HG02623 (cell line): ENCODE results near the gene GLB1L.

Source experiments
- ATAC-seq: cut with Tn5 transposase; IDR thresholded peaks from one replicate; pipeline ENCODE4 v1.9.1; 2021; ENCODE audit warnings: moderate library complexity; ENCODE audit not compliant: unreplicated experiment

GLB1L gene

DNA sequence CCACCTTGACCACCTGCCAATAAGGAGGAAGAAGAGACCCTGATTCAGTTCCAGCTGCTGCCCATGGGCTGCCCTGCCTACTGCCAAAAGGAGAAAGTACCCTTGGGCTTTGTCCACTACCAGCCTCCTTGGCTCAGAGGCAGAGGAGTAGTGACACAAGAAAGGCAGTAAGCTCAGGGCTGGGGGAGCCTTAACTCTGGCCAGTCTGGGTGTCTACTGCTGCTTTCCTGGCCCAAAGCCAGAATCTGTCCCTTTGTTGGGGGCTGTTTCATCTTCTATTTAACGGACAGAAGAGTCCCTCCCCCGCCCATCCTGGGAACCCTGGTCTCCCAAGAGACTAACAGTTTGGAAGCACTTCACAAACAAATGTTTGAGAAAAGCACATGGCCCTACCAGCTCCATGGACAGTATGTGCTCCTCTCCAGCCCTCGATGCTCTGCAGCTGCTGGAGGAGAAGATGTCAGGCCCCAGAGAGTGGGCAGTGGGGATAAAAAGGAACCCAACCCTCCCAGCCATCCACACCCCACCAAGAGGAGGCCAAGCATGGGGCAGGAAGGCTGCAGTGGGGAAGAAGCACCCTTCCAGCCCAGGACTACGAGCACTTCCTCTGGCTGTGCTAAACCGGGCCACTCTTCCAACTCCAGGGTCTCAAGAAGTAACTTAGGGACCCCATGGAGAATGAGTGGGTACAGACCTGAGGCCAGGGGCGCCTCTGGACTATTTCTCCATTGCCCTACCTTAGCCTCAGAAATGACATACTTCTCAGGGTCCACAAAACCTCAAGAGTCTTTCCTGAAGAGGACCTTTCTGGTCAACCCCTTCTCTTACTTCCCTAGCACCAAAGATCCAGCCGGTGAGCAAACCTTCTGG is 17.0 kb downstream of the GLB1L start:
- no peak for ATAC-seq

- no peak for ATAC-seq
These were observed 19.9 kb downstream of the GLB1L start for GRCh38 chr2:219225350-219225749.

DNA sequence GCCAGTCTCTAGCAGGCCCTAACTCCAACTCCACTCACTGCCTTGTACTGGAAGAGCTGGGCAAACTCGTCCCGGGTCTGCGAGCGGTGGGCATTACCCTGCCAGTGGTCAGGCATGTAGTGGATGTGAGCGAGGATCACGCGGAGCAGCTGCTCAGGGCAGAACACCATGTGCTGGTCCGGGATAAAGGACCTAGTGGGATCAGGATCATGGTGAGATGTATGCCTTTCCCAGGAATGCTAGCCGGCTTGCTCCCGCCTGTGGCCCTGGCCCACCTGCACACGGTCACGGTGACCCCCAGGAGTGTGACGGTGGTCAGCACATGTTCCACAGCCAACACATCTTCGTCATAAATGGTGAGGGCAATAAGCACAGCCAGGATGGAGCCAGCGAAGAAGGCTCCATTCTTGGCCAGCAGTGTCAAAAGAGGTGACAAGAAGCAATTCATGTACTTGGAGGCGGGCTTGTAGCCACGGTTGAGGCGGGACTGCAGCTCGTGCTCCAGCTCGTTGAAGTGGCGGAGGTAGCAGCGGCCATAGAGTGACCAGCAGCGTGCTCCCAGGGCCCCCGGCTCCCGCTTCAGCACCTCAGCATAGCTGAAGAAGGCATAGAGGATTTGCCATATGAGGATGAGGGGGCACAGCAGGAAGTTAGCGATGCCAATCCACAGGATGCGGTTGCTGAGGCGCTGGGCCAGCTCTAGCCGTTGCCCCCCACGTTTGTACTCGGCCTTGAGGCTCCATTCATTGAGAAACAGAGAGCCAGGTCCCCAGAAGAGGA is 21.2 kb downstream of the GLB1L start:
- ATAC-seq: no peak

DNA sequence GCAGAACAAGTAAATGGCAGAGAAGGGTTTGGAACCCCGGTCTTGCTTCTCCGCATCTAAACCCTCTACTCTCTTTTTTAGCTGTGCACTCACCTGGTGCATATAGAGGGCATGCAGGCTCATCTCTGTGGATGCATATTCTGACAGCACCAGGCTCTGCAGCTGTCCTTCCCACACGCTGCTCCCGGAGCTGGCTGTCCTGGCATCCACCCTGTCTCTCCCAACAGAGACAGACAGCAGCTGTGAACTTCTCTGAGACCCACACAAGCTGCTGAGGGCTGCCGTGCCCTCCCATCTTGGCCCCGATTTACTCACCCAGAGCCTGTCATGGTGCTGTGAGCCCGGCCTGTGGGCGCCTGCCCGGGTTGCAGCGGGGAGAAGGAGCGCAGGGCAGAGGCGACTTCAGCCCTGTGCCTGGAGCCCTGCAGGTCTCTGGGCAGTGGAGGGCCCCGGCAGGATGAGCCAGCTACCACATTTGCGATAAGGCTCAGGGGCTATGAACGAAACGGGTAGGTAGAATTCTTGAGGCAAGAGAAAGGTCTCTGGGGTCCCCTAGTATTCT is 23.2 kb downstream of the GLB1L start:
- ATAC-seq: no peak

GRCh38 chr2:219220652-219221402 is 24.4 kb downstream of the GLB1L start:
- ATAC-seq: no peak

DNA sequence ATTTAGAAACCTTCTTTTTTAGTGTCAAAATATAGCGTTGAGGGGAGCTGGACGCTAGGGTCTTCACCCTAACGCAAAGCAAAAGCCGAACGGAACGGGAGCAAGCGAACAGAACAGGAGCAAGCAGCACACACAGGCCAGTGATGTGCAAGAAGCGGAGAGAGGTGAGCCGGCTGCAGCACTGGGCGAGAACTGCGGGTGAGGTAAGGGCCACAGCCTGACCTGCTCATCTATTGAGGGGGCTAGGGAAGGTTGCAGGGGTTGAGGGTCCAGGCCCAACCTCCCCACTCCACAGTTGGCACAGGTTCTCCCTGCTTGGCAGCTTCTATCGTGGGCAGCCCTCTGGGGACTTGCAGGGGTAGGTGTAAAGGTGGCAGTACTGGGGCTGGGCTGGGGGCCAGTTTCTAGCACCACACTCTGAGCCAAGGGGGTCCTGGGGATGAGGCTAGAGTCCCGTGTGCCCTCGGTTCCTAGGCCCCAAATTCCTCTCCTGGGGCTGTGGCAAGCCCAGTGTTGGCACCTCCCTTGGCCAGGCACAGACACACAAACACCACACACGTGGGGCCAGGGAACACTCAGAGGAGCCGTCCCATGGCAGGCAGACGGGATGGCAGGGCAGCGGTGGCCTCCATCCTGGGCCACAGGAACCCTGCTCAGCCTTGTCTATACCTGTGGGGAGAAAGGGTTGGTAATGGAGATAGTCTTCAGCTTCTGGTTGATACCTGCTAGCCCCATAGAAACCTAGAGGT is 25.3 kb downstream of the GLB1L start:
- no peak for ATAC-seq

DNA sequence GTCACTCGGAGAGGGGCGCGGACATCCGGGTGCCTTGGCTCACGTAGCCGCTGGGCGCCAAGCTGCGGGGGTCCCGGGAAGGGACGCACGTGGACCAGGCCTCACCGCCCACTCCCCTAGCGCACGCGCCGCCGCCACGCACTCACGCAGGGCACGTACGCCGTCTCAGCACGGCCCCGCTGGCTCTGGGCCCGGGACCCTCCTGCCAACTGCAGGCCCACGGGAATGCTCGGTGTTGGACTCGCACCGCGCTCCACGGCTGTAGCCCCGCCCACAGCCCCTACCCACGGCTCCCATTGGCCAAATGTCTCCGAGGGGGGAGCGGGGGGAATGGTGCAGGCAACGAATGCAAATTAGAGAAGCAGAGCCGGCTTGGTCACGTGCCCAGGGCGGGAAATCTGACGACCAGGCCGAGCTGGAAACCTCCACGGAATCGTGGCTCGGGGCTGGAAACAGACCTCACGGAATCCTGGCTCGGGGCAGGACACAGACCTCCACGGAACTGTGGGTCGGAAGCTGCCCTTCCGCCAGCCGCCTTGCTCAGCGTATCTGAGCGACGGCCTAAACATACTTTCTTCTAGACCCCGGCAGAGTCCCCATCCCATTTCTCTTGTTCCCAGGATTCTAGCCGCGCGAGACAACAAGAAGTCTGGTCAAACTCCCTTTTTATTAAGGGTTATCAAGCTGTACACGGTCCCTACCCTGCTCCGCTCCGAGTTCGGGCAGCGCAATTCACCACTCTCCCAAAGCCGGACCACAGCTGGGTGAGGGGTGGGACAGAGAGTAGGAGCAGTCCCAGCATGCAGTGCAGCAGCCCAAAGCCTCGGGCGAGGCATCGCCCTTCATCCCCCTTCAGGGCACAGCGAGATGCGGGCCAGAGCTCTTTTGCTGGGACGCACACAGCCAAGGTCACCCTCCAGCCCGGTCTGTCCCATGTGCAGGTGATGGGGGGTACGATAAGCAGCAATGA is 26.2 kb downstream of the GLB1L start, which contains the start of gene ABCB6:
Gene ABCB6 (minus strand): TSS at position 227 of the 970 bp plus-strand sequence. CDS start 285 bp downstream, outside the sequence.
- ATAC-seq: peak; percentile 72

DNA sequence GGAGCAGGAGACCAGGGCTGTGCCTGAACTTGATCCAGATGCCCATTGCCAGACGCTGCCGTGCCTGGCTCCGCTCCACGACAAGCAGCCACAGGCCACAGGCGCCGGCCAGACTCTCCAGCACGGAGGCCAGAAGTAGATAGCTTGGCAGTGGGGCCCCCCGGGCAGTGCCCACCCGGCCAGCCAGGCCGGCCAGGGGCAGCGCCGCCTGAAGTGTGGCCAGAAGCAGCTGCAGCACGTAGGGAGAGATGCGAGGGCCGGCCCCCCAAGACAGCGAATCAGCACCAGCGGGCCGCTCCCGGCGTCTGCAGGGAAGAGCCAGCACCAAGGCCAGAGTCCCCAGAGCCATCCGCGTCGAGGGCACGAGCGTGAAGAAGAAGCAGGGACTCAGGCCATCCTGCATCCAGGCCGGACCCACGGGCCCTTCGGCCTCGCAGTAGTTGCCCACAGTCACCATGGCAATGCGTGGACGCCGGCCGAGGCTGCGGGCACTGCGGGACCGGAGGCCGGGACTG is 27.0 kb downstream of the GLB1L start:
- ATAC-seq: peak; percentile 18

- no peak for ATAC-seq
These were observed 28.7 kb downstream of the GLB1L start for GRCh38 chr2:219216535-219216915.

DNA sequence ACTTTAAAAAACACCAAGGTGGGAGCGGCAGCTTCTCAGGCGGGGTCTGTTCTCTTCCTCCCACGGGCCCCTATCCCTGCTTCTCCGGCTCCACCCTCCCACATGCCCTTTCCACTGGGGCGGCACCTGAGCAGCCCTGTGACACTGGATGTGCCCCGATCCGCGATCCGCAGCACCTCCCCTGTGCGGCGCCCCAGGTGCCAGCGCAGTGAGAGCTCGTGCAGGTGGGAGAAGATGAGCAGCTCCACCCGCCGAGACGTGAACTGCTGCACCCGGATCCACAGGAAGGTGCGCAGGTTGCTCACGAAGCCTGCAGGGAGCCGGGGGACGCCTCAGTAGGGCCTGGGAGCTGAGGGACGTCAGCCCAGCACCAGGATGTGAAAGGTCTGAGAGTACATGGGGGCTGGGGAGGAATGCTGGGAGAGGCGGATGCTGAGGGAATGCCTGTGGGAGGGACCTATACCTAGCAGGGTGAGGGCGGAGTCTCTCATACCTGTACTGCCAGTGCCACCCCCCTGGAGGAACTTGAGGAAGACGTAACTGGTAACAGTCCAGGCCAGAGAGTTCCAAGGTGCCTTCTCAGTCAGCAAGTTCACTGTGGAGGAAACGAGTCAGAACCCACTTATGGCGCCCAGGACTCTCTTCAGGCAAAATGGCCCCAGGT is 29.2 kb downstream of the GLB1L start:
- no peak for ATAC-seq

- ATAC-seq: no peak
These were observed 30.5 kb downstream of the GLB1L start for GRCh38 chr2:219214786-219215185.

DNA sequence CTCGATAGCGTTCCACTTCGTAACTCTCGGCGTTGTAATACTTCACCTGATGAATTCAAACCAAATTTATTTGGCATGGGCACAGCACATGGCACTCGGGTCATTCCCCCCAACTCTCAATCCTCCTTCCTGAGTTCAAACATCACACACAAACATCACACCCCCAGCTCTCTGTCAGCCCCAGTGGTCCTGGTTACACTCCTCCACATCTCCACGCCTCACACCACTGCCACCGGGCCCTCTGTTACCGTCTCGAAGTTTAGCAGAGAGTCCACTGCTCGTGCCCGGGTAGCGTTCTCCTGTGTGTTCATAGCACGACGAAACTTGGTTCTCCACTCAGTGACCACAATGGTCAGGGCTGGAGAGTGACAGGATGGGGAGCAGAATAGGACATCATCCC is 31.1 kb downstream of the GLB1L start:
- no peak for ATAC-seq

DNA sequence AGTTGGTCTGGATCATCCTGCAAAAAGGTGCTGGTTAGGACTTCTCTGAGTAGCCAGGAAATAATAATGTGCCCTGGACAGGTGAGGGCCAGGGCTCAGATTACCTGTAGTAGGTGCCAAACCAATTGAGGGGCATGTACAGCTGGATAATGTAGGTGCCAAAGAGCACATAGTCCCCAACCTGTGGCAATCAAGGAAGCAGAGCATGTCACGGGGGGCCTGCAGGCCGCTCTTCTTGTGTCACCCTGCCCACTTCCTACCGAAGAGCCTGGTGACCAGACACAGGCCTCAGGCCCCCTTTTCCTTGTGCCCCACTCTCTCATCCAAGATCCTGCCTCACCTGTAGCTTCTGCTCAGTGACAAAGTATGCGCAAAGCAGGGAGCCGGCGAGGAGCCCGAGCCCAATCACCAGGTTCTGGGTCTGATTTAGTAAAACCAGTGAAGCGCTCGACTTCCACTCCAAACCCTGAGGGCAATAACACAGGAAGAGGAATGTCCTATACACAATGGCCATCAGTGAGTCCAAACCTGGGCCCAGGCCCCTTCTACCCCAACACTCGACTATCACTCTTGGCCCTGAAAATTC is 31.7 kb downstream of the GLB1L start:
- ATAC-seq: no peak

DNA sequence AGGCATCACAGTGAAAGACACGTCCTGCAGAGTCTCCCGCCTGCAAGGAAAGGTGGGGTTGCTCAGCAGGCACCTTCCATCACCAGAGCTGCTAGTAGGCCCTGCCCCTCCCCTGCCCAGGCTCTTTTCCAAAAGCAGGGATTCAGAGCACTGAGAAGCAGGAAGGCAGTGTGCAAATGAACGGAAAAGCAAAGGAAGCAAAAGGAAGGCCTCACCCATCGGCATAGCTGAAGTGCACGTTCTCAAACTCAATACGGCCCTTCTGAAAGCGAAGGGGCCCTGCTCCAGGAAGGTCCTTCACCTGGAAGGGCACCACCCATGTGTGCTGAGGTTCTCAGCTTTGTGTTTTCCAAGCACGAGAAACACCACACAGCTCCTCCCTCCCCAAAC is 32.2 kb downstream of the GLB1L start:
- ATAC-seq: no peak

DNA sequence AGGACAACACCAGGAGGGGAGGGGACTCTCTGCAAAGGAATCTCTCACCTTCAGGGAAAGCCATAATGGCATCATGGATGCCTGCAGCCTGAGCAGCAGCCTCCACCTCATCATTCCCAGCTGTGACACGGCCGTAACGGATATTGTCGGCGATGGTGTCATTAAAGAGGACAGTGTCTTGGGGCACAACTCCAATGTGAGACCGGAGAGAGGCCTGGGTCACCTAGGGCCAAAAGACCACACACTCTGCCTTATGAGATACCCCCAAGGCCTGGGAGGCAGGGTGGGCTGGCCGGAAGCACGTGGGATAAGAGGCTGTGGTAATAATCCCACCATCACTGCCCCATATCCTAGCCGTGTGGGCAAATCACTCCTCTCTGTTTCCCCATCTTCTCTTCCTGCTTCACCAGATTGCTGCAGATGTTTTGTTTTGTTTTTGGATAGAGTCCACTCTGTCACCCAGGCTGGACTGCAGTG is 34.3 kb downstream of the GLB1L start:
- no peak for ATAC-seq

- ATAC-seq: no peak
These were observed 34.9 kb downstream of the GLB1L start for GRCh38 chr2:219210196-219210885.
